SK-N-DZ (cell line): ENCODE results near the gene RAB38. TPM values are rescaled to one million over a fixed set of nuclear protein-coding genes. Genes with fewer than 3 reads are reported as not detected.

Source experiments
- DNase-seq: peaks from one replicate; pipeline ENCODE4 v3.0.0-alpha.2; 2015; ENCODE audit warnings: low spot score
- polyA plus RNA-seq, 2 experiments: library from polyadenylated mRNA; depleted of rRNA; stranded (reverse); fragments of >200 nt; gene quantifications; 2 replicates each; pipeline ENCODE4 v1.2.3, GENCODE V29; 2014

Gene RAB38
- 3.6 and 8.4 TPM in 2 replicates for polyA plus RNA-seq (2014; cell fraction: cytosol; rRNA removed)
- 4.1 and 4.8 TPM in 2 replicates for polyA plus RNA-seq (2014; cell fraction: nucleus; rRNA removed)

DNA sequence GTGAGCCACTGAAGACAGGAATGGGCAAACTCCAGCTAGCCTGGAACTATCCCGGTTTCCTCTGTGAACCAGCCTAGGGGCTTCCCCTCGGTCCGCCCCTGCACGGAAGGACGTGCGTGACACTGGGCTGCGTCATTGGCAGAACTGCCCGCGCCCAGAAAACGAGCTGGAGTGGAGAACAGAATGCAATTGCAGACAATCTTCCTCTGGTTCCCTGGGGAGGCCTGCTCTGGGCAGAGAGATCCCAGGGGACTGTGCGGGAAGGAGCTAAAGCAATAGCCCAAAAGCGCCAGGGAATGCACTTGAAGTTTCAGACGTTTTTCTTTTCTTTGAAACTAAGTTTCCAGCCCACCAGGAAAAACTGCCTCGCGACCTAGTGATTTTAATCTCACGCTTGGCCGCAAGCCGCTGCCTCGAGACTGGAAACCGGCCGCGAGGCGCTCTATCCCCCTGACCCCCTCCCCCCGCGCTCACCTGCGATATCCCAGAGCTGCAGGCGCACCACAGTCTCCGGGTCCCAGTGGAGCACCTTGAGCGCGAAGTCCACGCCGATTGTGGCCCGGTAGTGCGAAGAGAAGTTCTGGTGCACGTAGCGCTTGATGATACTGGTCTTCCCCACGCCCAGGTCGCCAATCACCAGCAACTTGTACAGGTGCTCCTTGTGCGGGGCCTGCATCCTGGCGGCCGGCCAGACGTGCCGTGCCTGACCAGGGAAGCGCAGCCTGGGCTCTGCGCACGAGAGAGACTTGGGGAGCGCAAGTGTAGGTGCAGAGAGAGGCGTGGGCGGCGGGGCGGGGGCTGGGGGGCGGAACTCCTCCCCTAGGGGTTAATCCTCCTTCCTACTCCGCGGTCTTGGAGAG, at the start of gene RAB38:
TSS of gene RAB38 (minus strand) at position 735 of the 860 bp plus-strand sequence. CDS start at position 676, 59 bp downstream.
- peak; percentile 70 for DNase-seq

DNA sequence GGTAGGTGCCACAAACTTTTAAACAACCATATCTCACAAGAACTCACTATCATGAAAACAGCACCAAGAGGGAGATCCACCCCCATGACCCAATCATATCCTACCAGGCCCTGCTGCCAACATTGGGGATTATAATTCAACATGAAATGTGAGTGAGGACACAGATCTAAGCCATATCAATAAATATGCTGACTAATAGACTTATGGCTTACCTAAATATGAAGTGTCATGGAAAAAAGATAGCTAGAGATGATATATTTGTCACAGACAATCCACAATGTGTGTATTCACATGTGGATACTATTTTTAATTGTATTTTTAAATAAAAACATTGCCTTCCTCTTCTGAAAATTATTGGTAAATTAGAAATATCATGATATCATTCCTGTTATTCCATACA, 38.2 kb upstream of the RAB38 start:
- DNase-seq = no peak

DNA sequence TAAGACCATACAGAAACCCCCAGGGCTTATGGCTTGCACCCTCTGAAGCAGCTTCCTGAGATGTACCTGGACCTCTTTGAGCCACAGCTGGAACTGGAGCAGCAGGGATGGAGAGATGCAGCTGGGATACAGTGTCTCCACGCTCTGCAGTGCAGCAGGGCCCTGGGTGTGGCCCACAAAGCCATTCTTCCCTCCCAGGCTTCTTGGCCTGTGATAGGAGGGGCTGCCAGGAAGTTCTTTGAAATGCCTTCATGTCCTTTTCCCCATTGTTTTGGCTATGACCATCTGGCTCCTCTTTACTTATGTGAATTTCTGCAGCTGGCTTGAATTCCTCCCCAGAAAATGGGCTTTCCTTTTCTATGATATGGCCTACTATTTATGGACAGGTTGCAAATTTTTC, 37.1 kb upstream of the RAB38 start:
- DNase-seq = no peak

DNA sequence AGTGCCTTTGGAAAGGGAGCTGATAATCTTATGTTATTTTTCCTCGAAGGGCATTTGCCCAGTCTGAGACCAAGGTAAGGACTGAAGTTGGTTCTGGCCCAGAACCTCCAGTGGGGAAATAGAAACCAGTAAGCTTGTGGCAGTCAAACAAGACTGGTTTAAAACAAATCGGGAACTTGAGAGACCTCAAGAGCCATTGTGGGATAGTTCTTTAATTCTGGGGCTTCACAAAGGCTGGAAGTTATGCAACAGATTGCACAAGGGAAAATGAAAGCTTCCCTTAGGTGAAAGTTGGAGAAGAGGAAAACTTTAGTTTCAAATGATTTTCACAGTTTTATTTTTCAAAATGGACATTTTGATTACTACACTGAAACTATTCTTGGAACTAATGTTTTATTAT, 33.5 kb upstream of the RAB38 start:
- DNase-seq = no peak

DNA sequence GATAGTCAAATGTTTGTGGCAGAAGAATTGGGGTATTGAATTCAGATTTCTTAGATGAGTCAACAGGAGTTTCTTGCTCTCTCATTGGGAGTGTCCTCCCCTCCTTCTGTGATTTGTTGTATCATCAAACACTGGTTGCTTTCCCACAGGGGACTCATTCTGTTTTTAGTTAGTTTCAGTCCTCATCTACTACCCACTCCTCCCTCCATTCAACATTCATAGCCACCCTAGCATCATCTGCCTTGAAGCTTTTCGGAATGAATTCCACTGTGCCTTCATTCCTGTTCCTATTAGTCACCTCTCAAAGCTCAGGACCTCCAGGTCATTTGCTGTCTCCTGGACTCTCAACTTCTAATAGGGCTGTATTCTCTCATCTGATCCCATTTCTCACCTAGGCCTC, 31.5 kb upstream of the RAB38 start:
- DNase-seq = no peak

DNA sequence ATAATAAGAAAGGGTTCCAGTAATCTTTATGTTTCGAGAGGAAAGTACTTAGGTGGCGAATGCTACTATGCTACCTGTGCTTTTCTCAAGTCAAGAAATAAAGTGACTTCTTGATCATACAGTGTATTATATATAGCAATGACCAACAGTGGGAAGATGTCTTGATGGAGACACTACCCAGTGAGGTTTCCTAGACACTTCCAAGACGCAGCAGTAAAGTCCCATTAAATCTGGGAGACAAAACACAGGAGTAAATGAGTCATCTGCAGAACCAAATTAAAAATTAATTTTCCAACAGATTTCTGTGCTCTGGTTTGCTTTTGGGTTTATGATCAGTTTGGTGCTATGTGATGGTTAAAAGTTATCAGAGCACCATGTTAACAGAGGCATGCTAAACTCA, 29.1 kb upstream of the RAB38 start:
- no peak for DNase-seq

DNA sequence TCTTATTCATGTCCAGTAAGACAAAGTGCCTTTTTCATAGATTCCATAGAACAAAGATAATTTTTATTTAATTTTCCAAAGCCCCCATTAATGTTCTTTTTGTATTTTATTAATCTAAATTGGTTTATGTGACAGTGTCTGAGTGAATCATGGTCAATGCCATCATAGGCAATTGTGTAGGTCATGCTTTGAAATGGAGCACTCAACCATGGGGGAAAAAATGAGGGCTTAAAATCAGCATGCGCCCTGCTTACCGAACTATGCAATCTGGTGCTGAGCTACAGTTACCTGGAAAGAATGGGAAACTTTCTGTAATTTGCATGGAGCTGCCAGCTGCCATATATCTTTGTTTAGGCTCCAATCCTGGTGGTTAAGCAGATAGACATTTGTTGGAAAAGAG, 28.4 kb upstream of the RAB38 start:
- DNase-seq = no peak

DNA sequence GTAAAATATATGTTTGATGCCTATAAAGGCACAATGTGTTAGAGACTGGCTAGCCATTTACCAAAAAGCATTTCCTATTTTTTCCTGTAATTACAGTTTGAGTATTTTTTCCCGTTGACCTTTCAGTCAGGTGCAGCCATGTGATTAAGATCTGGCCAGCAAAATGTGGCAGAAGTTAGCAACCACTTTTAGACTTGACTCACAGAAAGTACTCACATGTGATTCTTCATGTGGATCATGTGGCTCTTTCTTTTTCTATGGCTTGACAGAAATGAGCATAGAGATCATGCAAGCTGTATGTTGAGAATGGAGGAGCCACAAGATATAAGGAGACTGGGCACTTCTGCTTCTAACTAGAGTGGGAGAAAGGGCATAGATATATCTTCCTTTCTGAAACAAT, 27.3 kb upstream of the RAB38 start:
- no peak for DNase-seq

DNA sequence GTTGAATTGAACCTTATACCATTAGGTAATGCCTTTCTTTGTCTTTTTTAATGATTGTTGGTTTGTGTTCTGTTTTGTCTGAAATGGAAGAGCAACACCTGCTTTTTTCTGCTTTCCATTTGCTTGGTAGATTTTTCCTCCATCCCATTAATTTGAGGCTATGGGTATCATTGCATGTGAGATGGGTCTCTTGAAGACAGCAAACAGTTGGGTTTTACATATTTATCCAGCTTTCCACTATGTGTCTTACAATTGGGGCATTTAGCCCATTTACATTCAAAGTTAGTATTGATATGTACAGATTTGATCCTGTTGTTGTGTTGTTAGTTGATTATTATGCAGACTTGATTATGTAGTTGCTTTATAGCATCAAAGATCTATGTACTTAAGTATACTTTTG, 21.1 kb upstream of the RAB38 start:
- DNase-seq = no peak

DNA sequence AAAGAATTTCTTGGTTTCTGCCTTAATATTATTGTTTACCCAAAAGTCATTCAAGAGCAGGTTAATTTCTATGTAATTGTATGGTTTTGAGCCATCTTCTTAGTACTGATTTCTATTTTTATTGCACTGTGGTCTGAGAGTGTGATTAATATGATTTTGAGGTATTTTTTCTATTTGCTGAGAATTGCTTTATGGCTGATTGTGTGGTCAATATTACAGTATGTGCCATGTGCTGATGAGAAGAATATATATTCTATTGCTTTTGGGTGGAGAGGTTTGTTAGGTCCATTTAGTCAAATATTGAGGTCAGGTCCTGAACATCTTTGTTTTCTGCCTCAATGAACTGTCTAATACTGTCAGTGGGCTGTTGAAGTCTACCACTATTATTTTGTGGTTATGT, 20.7 kb upstream of the RAB38 start:
- DNase-seq = no peak

DNA sequence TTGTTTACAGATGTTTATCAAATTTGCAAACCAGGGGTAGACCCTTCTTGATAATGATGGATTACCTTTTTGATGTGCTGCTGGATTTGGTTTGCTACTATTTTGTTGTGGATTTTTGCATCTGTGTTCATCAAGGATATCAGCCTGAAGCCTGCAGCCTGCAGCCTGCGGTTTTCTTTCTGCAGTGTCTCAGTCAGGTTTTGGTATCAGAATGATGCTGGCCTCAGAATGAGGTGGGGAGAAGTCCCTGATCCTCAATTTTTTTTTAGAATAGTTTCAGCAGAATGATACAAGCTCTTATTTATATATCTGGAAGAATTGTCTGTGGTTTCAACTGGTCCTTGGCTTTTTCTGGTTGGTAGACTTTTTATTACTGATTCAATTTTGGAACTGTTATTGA, 19.7 kb upstream of the RAB38 start:
- no peak for DNase-seq

DNA sequence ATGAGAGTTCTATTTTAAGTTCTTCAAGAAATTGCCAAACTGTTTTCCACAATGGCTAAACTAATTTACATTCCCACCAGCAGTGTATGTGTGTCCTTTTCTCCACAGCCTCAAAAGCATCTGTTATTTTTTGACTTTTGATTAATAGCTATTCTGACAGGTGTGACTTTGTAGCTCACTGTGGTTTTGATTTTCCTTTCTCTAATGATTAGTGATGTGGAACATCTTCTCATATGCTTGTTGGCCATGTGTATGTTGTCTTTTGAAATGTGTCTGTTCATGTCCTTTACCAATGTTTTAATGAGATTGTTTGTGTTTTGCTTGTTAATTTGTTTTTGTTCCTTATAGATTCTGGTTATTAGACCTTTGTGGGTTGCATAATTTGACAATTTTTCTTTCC, 18.0 kb upstream of the RAB38 start:
- no peak for DNase-seq

DNA sequence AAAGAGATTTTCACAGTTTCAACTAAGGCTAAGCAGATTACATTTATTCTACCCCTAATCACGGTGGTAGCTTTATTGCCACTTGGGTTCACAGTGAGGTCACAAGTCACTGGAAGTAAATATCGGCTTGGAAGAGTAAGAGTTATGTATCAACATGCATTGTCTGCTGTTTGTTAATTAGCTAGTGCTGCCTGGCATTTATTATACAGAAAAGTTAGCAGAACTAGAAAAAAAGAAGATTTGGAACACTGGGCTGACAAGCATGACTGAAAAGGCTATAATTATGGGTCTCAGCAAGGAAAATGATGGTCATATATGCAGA, 13.7 kb upstream of the RAB38 start:
- no peak for DNase-seq

DNA sequence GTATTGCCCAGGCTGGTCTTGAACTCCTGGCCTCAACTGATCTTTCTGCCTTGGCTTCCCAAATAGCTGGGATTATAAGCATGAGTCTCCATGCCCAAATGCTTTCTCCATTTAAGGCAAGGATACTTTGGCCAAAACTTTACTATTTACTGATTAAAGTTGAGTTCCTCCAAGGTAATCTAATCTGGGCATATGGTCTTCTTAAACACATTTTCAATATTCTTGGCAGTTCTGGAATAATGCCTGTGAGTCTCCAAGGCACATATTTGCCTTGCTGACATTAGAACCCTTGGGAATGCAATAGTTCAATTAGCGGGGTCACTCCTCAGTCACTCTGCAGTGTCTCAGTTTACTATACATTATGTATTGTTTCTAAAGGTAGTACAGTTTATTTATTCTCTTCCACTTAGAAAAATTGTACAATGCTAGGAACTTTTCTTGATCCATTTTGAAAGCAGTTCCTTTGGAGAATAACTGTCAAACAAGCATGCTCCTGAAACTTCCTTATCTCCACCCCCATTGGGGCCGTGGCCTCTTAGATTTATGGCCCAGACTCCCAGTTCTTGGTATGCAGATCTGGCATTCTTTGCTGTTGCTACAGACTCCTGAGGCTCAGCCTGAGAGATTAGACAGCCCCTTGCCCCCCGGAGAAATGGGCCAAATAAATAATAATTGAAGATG, 13.1 kb upstream of the RAB38 start:
- peak; percentile 46 for DNase-seq

DNA sequence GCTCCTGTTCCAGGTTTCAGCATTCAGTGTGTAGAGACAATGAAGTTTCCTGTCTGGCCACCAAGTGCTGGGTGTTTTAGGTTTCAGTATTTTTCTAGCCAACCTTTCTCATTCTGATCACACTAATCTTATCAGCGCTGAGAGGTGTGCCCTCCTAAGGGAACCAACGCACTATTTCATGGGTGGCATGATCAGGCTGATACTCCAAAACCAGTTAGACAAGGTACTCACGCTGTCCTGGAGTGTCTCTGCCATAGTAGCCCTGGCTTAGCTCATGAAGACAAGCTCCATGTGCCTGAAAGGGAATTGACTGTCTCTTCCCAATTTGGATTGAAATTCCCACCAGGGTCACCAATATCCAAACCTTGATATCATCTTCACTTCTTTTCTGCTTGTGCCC, 8.0 kb upstream of the RAB38 start:
- DNase-seq = no peak

DNA sequence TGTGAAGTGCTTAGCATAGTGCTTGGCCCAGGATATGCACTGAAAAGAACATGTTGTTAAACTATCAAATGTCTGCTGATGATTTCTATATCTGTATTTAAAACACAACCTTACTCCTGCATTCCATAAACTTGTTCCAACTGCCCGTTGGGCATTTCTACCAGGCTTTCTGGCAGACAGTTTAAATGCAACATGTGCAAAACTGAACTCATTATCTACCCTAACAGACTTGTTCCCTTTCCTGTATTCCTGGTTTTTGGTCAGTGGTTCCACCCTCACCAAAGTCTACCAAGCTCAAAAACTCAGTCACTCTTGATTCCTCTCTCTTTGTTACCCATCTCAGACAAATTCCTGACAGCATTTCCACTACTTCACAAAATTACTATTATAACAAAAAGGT, 6.5 kb upstream of the RAB38 start:
- no peak for DNase-seq

DNA sequence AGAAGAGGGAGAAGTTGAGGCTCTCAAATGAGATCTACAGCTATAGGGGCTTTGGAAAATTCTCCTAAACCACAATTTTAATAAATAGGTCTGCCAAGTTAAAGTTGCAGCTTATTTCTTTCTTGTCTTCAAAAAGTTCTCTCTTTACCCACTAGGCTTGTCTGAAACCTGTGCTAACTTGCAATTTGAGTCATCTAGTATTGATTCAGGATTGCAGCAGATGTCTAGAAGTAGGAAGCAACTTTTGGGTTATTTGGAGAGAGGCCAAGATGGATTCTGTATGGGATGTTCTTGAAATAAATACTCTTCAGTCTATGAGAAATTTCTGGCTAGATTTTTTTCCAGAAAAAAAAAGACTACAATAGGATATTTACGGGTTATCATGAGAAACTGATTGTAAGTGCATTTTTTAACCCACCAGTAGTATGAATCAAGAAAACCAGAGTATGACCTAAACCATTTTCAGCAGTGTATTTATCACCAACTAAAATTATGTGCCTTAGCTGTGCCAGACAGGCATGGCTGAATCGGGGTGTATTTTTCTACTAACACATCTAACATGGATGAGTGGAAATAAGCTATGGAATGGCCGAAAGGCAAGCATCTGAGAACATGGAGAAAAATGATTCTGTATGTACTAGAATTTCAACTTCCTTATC, 4.9 kb upstream of the RAB38 start:
- no peak for DNase-seq

DNA sequence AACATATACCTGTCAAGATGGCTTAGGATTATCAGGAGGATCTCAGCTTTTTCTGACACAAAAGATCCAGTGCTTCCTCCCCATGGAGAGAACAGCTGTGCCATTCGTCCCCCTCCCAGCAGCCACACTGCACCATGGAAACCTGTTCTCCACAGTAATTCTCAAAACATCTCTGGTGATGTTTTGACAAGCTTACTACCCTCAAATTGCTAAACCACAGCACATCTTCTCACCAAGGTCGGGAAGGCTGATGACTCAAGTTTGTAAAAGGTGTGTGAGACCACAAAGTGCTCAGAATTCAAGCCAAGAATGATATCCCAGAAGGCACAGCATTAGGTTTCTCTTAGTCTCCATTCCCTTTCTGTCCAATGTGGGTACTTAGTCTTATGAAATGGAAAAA, 3.9 kb upstream of the RAB38 start:
- DNase-seq = no peak

DNA sequence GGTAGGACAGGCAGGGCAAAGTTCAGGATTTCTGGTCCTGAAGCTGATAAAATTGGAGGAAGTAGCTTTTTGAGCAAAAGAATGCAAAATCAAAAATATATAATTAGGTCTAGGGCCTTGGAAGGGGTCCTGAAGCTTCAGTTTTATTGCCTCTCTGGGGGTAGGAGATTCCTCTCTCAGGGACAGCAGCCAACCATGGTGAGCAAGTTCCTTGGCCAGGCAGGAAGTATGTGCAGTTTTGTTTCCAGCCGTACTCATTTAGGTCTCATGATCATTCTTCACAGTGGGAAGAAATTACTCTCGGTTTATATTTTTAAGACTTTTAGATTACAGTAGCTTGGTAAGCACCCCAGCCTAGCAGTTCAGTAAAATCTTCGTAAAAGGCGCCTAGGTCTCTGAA, 2.9 kb upstream of the RAB38 start:
- DNase-seq = no peak

DNA sequence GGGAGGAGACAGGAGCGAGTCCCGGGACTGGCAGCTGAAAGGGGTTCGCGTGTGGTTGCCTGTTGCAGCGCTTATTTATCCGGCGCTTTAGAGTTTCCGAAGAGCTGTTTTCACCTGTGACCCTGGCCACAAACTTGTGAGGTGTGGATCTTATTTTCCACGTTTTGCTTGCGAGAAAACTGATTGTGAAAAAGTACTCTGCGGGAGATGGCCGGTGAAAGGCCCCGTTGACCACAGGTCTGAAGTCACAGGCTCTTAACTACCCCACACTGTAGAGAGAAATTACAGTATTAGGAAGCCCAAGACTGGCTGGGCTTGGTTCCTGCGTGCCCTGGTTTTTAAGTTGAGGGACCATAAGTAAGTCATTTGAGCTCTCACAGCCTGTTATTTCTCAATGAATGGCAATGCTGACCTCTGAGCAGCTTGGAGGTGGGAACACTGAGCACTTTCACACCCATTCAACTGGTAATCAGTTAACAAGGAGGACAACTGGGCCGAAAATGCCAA, 379 bp upstream of the RAB38 start:
- no peak for DNase-seq

DNA sequence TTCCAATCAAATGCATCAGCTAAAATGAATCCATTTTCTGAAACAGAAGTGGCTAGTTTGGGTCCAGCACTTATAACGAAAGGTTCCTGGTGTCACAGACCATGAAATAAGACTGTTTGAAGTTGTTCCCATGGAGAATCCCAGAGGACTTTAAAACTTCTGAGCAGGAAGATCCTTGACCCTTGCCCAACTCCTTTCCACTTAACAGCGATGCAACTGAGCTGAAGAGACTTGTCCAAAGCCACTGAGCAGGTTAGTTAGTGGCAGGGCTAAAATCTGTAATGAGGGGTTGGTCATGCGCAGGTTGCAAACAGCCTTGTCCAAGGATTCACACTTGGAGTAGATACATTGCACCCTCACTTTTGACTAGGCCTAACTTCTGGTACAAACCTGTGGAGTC, 1.3 kb downstream of the RAB38 start:
- no peak for DNase-seq

DNA sequence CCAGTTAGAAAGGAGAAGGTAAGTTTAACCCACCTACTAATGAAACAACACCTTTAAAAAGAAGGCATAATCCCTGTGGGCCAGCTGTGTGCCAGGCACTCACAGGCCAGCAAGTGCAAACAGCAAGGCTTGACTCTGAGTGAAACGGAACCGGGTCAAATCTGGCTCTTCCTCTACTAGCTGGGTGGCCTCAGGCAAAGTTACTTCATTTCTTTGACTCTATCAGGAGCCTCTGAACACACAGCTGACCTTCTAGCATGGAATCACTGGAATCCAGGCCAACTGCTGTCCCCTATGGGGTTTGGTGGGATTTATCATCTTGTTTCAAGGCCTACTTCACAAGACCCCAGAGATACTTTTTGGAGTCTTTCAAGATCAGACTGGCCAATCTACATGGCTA, 3.3 kb downstream of the RAB38 start:
- DNase-seq = no peak

DNA sequence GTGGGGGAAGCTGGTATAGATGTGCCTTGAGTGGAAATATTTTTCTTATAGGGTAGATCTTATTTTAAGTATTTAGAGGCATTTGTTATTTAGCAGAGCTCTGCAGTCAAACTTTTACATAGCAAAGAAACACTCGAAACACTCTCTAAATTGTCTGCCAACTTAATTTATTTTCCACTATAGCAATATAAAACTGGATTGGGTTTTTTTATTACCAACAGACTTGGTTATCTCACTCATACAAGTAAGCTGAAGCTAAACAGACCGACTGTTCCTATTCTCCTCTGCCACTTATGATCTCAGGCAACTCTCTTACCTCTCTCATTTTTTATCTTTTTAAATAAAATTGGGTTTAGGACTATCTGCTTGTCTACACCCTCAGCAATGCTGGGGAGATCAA, 4.6 kb downstream of the RAB38 start:
- DNase-seq = no peak
